Ishikawa (cell line): Measurements from ENCODE around the gene LHCGR.

Experiments used
- CEBPB ChIP-seq: IDR thresholded peaks from 2 replicates; pipeline ENCODE4 v1.6.1; 2012
- CREB1 ChIP-seq: IDR thresholded peaks from 2 replicates; pipeline ENCODE4 v1.6.1; 2012; ENCODE audit warnings: low read depth
- FOXM1 ChIP-seq: IDR thresholded peaks from 2 replicates; pipeline ENCODE4 v1.6.1; 2012; ENCODE audit warnings: low read depth, borderline replicate concordance
- MAX ChIP-seq: IDR thresholded peaks from 2 replicates; pipeline ENCODE4 v1.6.1; 2012
- NFIC ChIP-seq: IDR thresholded peaks from 2 replicates; pipeline ENCODE4 v1.6.1; 2012
- REST ChIP-seq: IDR thresholded peaks from 2 replicates; pipeline ENCODE4 v1.6.1; 2012; ENCODE audit warnings: low read depth, mild to moderate bottlenecking
- TCF12 ChIP-seq: IDR thresholded peaks from 2 replicates; pipeline ENCODE4 v1.6.1; 2012; ENCODE audit warnings: low read depth
- USF1 ChIP-seq: IDR thresholded peaks from 2 replicates; pipeline ENCODE4 v1.6.1; 2012
- YY1 ChIP-seq: IDR thresholded peaks from 2 replicates; pipeline ENCODE4 v1.6.1; 2012; ENCODE audit warnings: low read depth

DNA sequence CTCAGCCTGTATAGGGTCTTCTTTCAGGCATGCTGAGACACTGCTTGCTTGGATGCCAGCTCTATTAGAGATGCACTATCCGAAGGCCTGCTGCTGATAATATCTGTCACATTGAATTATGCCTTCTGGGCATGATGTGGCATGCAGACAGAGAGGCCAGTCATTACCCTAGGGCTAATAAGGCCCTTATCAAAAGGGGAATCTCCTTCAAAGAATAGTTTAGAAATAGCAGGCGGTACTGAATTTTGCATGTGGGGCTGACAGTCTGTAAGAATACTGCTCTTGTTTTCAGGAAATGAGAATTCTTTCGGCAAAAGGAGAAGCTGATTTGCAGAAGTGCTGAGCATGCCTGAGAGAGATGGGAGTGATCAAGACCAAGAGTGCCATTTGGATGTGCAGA, 13.1 kb upstream of the LHCGR start:
- TF ChIP-seq REST = no peak
- TF ChIP-seq TCF12 = no peak
- no peak for TF ChIP-seq CEBPB
- no peak for TF ChIP-seq FOXM1
- no peak for TF ChIP-seq USF1
- no peak for TF ChIP-seq MAX
- no peak for TF ChIP-seq NFIC
- no peak for TF ChIP-seq YY1
- no peak for TF ChIP-seq CREB1
